K562 (cell line): ENCODE data around the gene ATF1. TPM values are rescaled to one million over a fixed set of nuclear protein-coding genes. Genes with fewer than 3 reads are reported as not detected.

Experiments used
- CBX8 ChIP-seq: fragments of 200-600 bp; sonication (generic); IDR thresholded peaks from 2 replicates; pipeline ENCODE4 v1.6.1; 2012; ENCODE audit warnings: borderline replicate concordance, mixed run types, low read depth, mild to moderate bottlenecking, moderate library complexity, mixed read lengths, low read length, control low read depth, inconsistent platforms; ENCODE audit not compliant: poor library complexity, severe bottlenecking; ENCODE audit errors: extremely low read depth
- CHD7 ChIP-seq: fragments of 200-600 bp; sonication (generic); IDR thresholded peaks from one replicate; pipeline ENCODE4 v1.6.1; 2012; ENCODE audit warnings: mild to moderate bottlenecking, low read depth, low read length, inconsistent platforms
- DPF2 ChIP-seq: fragments of 450-650 bp; IDR thresholded peaks from 2 replicates; pipeline ENCODE4 v1.6.1; 2016
- GABPB2 ChIP-seq: fragments of 250-450 bp; sonication (Bioruptor Pico); conservative IDR thresholded peaks from 2 replicates; pipeline ENCODE4 v1.5.1; 2021; ENCODE audit warnings: mild to moderate bottlenecking
- HLTF ChIP-seq: fragments of 450-650 bp; IDR thresholded peaks from 2 replicates; pipeline ENCODE4 v1.6.1; 2016
- HOMEZ ChIP-seq: fragments of 250-450 bp; sonication (Bioruptor Pico); IDR thresholded peaks from 2 replicates; pipeline ENCODE4 v1.4.0; 2020; ENCODE audit warnings: mild to moderate bottlenecking, moderate library complexity
- JUND ChIP-seq, 2 experiments: IDR thresholded peaks; 2 replicates in 1 of 2; 3 replicates in 1 of 2; pipeline ENCODE4 v1.6.1; 2011; ENCODE audit warnings: borderline replicate concordance in 2 of 2, low read depth in 2 of 2, low read length in 2 of 2, improper control_type of control experiment in 1 of 2, missing biosample characterization in 1 of 2, missing genetic modification characterization in 1 of 2, missing genetic modification reagents in 1 of 2
- NRF1 ChIP-seq, 2 experiments: fragments of 450-650 bp; IDR thresholded peaks in 1 of 2; conservative IDR thresholded peaks in 1 of 2; 2 replicates each; pipeline ENCODE4 v1.6.1; 2014; ENCODE audit warnings: mild to moderate bottlenecking in 2 of 2
- RBM25 ChIP-seq: fragments of 200-400 bp; formaldehyde crosslinking; IDR thresholded peaks from 2 replicates; pipeline ENCODE4 v1.6.1; 2018; ENCODE audit warnings: low read length, low read depth, moderate library complexity; ENCODE audit not compliant: severe bottlenecking
- SNRNP70 ChIP-seq: fragments of 200-400 bp; formaldehyde crosslinking; optimal IDR thresholded peaks from 2 replicates; pipeline ENCODE3; 2017; ENCODE audit warnings: low read depth, low read length
- TFAP4 ChIP-seq: sonication (generic); formaldehyde crosslinking; IDR thresholded peaks from 2 replicates; pipeline ENCODE4 v1.8.0; 2022; ENCODE audit warnings: missing genetic modification reagents, mild to moderate bottlenecking, moderate library complexity, borderline replicate concordance
- ZNF77 ChIP-seq: fragments of 250-450 bp; sonication (Bioruptor Pico); IDR thresholded peaks from 2 replicates; pipeline ENCODE4 v1.5.0; 2020
- polyA plus RNA-seq, 8 experiments: library from polyadenylated mRNA; depleted of rRNA in 4 of 8; stranded (reverse) in 5 of 8; unstranded in 3 of 8; fragments of >200 nt; fragmentation: Nextera tagmentation in 2 of 8; fragmentation: Illumina TruSeq in 1 of 8; extraction: Ambion mirVana in 2 of 8; extraction: Trizol in 1 of 8; gene quantifications; 2 replicates each; pipeline versions ENCODE4 v1.2.1 to v1.2.3, GENCODE V29; 2011 to 2014; ENCODE audit warnings: inconsistent platforms in 1 of 8, missing spikeins in 1 of 8
- total RNA-seq, 7 experiments: library from RNA; depleted of rRNA in 6 of 7; stranded (reverse); fragments of >200 nt in 6 of 7; fragmentation: Illumina TruSeq in 2 of 7; extraction: Trizol in 2 of 7; gene quantifications; 2 replicates each; pipeline versions ENCODE4 v1.2.1 to v1.2.3, GENCODE V29; 2011 to 2021; ENCODE audit warnings: low replicate concordance in 1 of 7

ATF1 gene
- total and polyA plus RNA-seq, 9 of the 15 experiments (the other 6 are each of a cell fraction or from before 2014, with no cell fraction given), result 19.8 to 83.5 (median 51.4) TPM

GRCh38 chr12:50765095-50765911, 1.4 kb downstream of the ATF1 start (continued):
- peak; percentile 81 for TF ChIP-seq DPF2
- no peak for TF ChIP-seq CHD7
- TF ChIP-seq CBX8, result no peak
- TF ChIP-seq ZNF77 (CRISPR knock-in tag), result no peak
- TF ChIP-seq RBM25, result no peak
- TF ChIP-seq NRF1 (conservative IDR thresholded peaks at IDR 0.05 in 1 of 2, IDR thresholded peaks at IDR 0.05 in 1 of 2), result no peak
- no peak for TF ChIP-seq TFAP4 (CRISPR knock-in tag)
- TF ChIP-seq SNRNP70, result no peak
- no peak for TF ChIP-seq HOMEZ (CRISPR knock-in tag)
- no peak for TF ChIP-seq JUND (IDR thresholded peaks at IDR 0.05; ENCODE audit: borderline replicate concordance, low read depth, low read length)
- TF ChIP-seq JUND (tag; IDR thresholded peaks at IDR 0.05; ENCODE audit: borderline replicate concordance, low read depth, low read length), result peak; percentile 27; the same call in 1 of the 3 replicates
- TF ChIP-seq GABPB2 (CRISPR knock-in tag), result no peak
- 0 out of 2 replicates have a peak, but pooled peaks have one; percentile 14 for TF ChIP-seq HLTF
